DOHH2 (cell line): ENCODE measurements around the gene CALML3.

Source experiments
- EZH2phosphoT487 ChIP-seq: fragments of 200-600 bp; sonication (generic); IDR thresholded peaks from 2 replicates; pipeline ENCODE4 v1.6.1; 2017; ENCODE audit warnings: borderline replicate concordance, mild to moderate bottlenecking, antibody characterized with exemption, low read length, moderate library complexity, mixed read lengths
- TF ChIP-seq, protein P1 (sequence below): fragments of 200-600 bp; sonication (generic); IDR thresholded peaks from one replicate; pipeline ENCODE4 v1.5.1; 2014; ENCODE audit warnings: antibody characterized with exemption, mild to moderate bottlenecking, low read depth, low read length; ENCODE audit not compliant: poor library complexity, severe bottlenecking

DNA sequence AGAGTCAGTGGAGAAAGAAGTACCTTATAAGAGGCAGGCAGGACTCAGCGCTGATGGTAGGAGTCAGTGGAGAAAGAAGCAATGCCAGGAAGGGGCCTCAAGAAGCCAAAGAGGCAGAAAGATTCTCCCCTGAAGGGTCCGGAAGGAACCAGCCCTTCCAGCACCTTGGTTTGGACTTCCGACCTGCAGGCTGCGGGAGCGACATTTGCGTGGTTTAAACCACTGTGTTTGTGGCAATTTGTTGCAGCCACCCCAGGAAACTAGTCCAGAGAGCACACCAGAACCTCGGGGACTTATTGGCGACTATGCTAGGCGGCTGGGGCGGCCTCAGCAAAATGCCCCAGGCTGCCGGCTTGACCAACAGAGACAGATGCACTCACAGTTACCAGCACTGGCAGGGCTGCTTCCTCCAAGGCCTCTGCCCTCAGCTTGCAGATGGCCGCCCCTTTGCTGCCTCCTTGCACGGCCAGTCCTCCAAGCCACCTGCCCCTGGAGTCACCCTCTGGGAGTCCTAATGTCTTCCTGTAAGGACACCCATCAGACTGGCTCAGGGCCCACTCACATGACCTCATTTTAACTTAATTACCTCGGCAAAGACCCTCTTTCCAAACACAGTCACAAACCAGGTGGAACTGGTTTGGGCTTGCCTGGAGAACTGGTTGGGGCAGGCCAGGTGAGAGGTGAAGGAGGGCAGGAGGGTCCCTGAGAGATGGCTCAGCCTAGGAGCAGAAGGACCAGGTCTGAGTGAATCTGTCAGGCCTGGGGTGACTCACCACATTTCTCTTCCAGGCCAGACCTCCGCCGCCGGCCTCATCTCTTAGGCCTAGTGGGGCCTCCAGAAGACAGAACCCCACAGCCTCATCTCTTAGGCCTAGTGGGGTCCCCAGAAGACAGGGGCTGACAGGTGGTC is 26.1 kb downstream of the CALML3 start:
- TF ChIP-seq, protein P1, sequence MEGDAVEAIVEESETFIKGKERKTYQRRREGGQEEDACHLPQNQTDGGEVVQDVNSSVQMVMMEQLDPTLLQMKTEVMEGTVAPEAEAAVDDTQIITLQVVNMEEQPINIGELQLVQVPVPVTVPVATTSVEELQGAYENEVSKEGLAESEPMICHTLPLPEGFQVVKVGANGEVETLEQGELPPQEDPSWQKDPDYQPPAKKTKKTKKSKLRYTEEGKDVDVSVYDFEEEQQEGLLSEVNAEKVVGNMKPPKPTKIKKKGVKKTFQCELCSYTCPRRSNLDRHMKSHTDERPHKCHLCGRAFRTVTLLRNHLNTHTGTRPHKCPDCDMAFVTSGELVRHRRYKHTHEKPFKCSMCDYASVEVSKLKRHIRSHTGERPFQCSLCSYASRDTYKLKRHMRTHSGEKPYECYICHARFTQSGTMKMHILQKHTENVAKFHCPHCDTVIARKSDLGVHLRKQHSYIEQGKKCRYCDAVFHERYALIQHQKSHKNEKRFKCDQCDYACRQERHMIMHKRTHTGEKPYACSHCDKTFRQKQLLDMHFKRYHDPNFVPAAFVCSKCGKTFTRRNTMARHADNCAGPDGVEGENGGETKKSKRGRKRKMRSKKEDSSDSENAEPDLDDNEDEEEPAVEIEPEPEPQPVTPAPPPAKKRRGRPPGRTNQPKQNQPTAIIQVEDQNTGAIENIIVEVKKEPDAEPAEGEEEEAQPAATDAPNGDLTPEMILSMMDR: no peak
- no peak for TF ChIP-seq EZH2phosphoT487
